ENCODE measurements around the gene BTBD17.

DNA sequence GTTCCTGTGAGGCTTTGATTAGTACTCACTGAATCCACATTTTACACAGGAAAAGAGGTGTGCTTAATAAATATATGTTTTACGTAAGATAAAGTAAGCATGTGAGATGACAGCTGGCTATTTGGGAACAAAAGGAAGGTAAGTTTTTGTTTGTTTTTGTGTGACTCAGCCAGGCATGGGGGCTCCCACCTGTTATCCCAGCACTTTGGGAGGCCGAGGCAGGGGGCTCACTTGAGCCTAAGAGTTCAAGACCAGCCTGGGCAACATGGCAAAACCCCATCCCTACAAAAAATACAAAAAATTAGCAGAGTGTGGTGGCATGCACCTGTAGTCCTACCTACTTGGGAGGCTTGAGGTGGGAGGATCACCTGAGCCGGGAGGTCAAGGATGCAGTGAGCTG, 23.5 kb upstream of the BTBD17 start:
- TF ChIP-seq, protein P1, sequence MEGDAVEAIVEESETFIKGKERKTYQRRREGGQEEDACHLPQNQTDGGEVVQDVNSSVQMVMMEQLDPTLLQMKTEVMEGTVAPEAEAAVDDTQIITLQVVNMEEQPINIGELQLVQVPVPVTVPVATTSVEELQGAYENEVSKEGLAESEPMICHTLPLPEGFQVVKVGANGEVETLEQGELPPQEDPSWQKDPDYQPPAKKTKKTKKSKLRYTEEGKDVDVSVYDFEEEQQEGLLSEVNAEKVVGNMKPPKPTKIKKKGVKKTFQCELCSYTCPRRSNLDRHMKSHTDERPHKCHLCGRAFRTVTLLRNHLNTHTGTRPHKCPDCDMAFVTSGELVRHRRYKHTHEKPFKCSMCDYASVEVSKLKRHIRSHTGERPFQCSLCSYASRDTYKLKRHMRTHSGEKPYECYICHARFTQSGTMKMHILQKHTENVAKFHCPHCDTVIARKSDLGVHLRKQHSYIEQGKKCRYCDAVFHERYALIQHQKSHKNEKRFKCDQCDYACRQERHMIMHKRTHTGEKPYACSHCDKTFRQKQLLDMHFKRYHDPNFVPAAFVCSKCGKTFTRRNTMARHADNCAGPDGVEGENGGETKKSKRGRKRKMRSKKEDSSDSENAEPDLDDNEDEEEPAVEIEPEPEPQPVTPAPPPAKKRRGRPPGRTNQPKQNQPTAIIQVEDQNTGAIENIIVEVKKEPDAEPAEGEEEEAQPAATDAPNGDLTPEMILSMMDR (conservative IDR thresholded peaks at IDR 0.05; ENCODE audit: low read depth in 2 of 2) = no peak
- TF ChIP-seq POLR2AphosphoS5 (IDR thresholded peaks at IDR 0.05; ENCODE audit: low read depth) (no peak), NANOG (IDR thresholded peaks at IDR 0.05; ENCODE audit: borderline replicate concordance) (no peak), CREB1 (CRISPR knock-in tag; IDR thresholded peaks at IDR 0.05; ENCODE audit: low read depth) (no peak), EZH2phosphoT487 (IDR thresholded peaks at IDR 0.05; ENCODE audit: unreplicated experiment) (no peak), EZH2 (IDR thresholded peaks at IDR 0.05; ENCODE audit: low read depth, unreplicated experiment) (no peak), JUNB (IDR thresholded peaks at IDR 0.05; ENCODE audit: unreplicated experiment) (no peak)
- TF ChIP-seq, protein P2, sequence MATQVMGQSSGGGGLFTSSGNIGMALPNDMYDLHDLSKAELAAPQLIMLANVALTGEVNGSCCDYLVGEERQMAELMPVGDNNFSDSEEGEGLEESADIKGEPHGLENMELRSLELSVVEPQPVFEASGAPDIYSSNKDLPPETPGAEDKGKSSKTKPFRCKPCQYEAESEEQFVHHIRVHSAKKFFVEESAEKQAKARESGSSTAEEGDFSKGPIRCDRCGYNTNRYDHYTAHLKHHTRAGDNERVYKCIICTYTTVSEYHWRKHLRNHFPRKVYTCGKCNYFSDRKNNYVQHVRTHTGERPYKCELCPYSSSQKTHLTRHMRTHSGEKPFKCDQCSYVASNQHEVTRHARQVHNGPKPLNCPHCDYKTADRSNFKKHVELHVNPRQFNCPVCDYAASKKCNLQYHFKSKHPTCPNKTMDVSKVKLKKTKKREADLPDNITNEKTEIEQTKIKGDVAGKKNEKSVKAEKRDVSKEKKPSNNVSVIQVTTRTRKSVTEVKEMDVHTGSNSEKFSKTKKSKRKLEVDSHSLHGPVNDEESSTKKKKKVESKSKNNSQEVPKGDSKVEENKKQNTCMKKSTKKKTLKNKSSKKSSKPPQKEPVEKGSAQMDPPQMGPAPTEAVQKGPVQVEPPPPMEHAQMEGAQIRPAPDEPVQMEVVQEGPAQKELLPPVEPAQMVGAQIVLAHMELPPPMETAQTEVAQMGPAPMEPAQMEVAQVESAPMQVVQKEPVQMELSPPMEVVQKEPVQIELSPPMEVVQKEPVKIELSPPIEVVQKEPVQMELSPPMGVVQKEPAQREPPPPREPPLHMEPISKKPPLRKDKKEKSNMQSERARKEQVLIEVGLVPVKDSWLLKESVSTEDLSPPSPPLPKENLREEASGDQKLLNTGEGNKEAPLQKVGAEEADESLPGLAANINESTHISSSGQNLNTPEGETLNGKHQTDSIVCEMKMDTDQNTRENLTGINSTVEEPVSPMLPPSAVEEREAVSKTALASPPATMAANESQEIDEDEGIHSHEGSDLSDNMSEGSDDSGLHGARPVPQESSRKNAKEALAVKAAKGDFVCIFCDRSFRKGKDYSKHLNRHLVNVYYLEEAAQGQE (IDR thresholded peaks at IDR 0.05; ENCODE audit: unreplicated experiment) = no peak

Measured in GM23338 (cell line).